Panc1 (cell line): Measurements from ENCODE around the gene FREM1. TPM values are rescaled to one million over a fixed set of nuclear protein-coding genes. Genes with fewer than 3 reads are reported as not detected.

Experiments
- ATAC-seq: fragments of 200-7000 bp; cut with Tn5 transposase; 2 replicates; pipeline ENCODE4 v1.9.1; 2020; ENCODE audit warnings: mild to moderate bottlenecking, moderate library complexity
- BruUV-seq: library from RNA; stranded (reverse); fragments of 400-500 nt; replicated peaks from 2 replicates; lab custom pipeline; 2021; lab: Mats Ljungman, UMichigan
- CTCF ChIA-PET: fragments of 300-600 bp; sonication (Branson Sonifier 250); formaldehyde crosslinking; loops from one replicate; lab custom pipeline; 2022; ENCODE audit warnings: antibody characterized with exemption; lab: Charles Lee
- POLR2A ChIA-PET: fragments of 300-600 bp; sonication (Branson Sonifier 250); formaldehyde crosslinking; loops from one replicate; lab custom pipeline; 2022; ENCODE audit warnings: antibody characterized with exemption; lab: Charles Lee
- DNase-seq: peaks from one replicate; pipeline ENCODE4 v3.0.0-alpha.2; 2010; ENCODE audit warnings: low read depth, low spot score
- H3K27ac ChIP-seq: 2 replicates; pipeline ENCODE4 v1.5.1; 2011; ENCODE audit warnings: mild to moderate bottlenecking, low read length, inconsistent platforms
- H3K27me3 ChIP-seq: fragments of 200-500 bp; sonication (Bioruptor generic); 2 replicates; pipeline ENCODE4 v1.6.0; 2014; ENCODE audit warnings: low read length, inconsistent platforms; ENCODE audit not compliant: control insufficient read depth, insufficient read depth
- H3K36me3 ChIP-seq: fragments of 200-500 bp; sonication (Bioruptor generic); 2 replicates; pipeline ENCODE4 v1.5.1; 2014; ENCODE audit warnings: inconsistent platforms, mild to moderate bottlenecking, low read length, moderate library complexity; ENCODE audit not compliant: control insufficient read depth, insufficient read depth
- H3K4me1 ChIP-seq: 2 replicates; pipeline ENCODE4 v1.5.1; 2011; ENCODE audit warnings: inconsistent platforms, mild to moderate bottlenecking, low read length, moderate library complexity; ENCODE audit not compliant: control insufficient read depth, insufficient read depth
- H3K4me3 ChIP-seq, 2 experiments: 2 replicates each; pipeline ENCODE4 v1.5.1; 2011 to 2012; ENCODE audit warnings: low read depth in 2 of 2, low read length in 2 of 2, mild to moderate bottlenecking in 2 of 2, inconsistent platforms in 1 of 2, moderate library complexity in 1 of 2
- H3K9me3 ChIP-seq: fragments of 200-500 bp; sonication (Bioruptor generic); 2 replicates; pipeline ENCODE4 v1.5.1; 2014; ENCODE audit warnings: low read depth, mild to moderate bottlenecking, inconsistent platforms, low read length, moderate library complexity; ENCODE audit not compliant: control insufficient read depth, insufficient read depth
- POLR2AphosphoS5 ChIP-seq: IDR thresholded peaks from 2 replicates; pipeline ENCODE4 v1.6.1; 2012; ENCODE audit warnings: mild to moderate bottlenecking, low read depth, low read length, moderate library complexity
- SIN3A ChIP-seq: IDR thresholded peaks from 2 replicates; pipeline ENCODE4 v1.6.1; 2012; ENCODE audit warnings: low read depth, mild to moderate bottlenecking, low read length, moderate library complexity, borderline replicate concordance; ENCODE audit not compliant: insufficient read depth
- TCF7L2 ChIP-seq: IDR thresholded peaks from 2 replicates; pipeline ENCODE4 v1.6.1; 2011; ENCODE audit warnings: mild to moderate bottlenecking, low read depth, low read length, inconsistent platforms
- in situ Hi-C: cut with HindIII; loops from 2 replicates; pipeline ENCODE4 v1.10.0; 2016; ENCODE audit warnings: low sequenced_read_pairs, low pct_unique_long_range_greater_than_20kb
- intact Hi-C: fragments of 100-400 bp; cut with micrococcal nuclease; formaldehyde crosslinking; loops from one replicate; pipeline ENCODE4 v1.10.0; 2022; ENCODE audit not compliant: unreplicated experiment
- total RNA-seq: library from RNA; stranded (reverse); gene quantifications from one replicate; pipeline ENCODE4 v1.2.1, GENCODE V29; 2021; ENCODE audit not compliant: unreplicated experiment
- TF ChIP-seq, protein P1 (sequence below): fragments of 450-650 bp; IDR thresholded peaks from 2 replicates; pipeline ENCODE4 v1.5.1; 2017; ENCODE audit warnings: mild to moderate bottlenecking
- TF ChIP-seq, protein P2 (sequence below), 2 experiments: IDR thresholded peaks; 2 replicates each; pipeline ENCODE4 v1.6.1; 2011 to 2012; ENCODE audit warnings: low read depth in 2 of 2, control low read depth in 1 of 2, low read length in 1 of 2, mild to moderate bottlenecking in 1 of 2, moderate library complexity in 1 of 2; ENCODE audit not compliant: insufficient read depth in 1 of 2

The FREM1 gene
- total RNA-seq, 1 experiment from 2014 or later: not detected

DNA sequence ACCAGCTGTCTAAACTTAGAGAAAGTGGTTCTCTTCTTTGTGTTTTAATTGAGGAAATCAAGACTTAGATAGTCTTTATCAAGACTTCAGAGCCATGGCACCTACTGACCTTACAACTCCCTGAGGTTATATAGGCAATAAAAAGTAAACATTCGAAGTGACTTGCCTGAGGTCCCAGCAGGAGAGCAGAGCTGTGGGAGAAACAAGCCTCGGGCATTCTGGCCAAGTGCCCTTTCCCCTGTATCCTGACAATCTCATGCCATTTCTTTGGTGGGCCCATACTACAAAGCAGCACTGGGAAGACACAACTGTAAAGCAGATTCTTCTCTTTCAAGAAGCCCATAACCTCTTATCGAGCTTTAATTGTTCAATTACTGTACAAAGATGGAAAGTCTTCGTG lies 23.1 kb downstream of the FREM1 start:
- in situ Hi-C loops (no loop called here), intact Hi-C loops (no loop called here)
- H3K27me3 ChIP-seq: no peaks in the 10 kb centered on the region
- DNase-seq: no peak
- POLR2A ChIA-PET: interaction anchor here (0.6 kb wide), 2 partner anchors 9 to 50 kb away, joined by 6 to 7 read pairs; no protein-coding TSS in a partner anchor
- no peaks in the 10 kb centered on the region for H3K36me3 ChIP-seq
- TF ChIP-seq TCF7L2: peak; percentile 42; the same call in 1 of the 2 replicates
- TF ChIP-seq, protein P1, sequence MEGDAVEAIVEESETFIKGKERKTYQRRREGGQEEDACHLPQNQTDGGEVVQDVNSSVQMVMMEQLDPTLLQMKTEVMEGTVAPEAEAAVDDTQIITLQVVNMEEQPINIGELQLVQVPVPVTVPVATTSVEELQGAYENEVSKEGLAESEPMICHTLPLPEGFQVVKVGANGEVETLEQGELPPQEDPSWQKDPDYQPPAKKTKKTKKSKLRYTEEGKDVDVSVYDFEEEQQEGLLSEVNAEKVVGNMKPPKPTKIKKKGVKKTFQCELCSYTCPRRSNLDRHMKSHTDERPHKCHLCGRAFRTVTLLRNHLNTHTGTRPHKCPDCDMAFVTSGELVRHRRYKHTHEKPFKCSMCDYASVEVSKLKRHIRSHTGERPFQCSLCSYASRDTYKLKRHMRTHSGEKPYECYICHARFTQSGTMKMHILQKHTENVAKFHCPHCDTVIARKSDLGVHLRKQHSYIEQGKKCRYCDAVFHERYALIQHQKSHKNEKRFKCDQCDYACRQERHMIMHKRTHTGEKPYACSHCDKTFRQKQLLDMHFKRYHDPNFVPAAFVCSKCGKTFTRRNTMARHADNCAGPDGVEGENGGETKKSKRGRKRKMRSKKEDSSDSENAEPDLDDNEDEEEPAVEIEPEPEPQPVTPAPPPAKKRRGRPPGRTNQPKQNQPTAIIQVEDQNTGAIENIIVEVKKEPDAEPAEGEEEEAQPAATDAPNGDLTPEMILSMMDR: no peak
- no peaks in the 10 kb centered on the region for H3K4me1 ChIP-seq
- H3K4me3 ChIP-seq: no peak overlapping the region
- CTCF ChIA-PET: no interaction called here
- no peaks in the 10 kb centered on the region for H3K9me3 ChIP-seq
- no peak for ATAC-seq
- no peak overlapping the region for H3K27ac ChIP-seq
- BruUV-seq: no TSS peak

DNA sequence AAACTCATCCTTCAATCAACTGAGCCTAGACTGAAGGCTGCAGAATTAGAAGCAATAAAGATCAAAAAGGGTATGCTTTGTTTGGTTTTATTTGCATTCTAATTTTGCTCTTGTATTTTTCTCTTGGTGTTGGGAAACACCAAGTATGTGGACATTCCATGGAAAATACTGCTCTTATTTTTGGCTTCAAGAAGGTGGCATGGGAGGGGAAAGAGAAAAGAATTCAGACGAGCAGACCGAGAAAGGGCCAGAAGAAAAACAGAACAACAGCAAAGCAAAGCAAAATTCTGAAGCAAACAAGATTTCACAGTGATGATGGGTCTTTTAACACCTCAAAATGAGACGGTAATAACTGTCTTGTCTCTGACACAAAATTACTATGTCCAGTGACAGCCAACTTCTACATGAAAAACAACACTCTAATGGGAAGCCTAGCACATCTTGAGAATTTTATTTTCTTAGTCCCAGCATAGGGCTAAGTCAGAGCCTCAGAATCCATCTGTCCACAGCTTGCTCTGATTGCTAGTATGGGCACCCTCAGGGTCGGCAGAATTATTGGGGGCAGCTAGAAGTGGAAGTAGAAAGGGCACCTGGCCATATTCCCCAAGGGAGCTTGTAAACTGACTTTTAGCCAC lies 26.8 kb downstream of the FREM1 start:
- no peaks in the 10 kb centered on the region for H3K9me3 ChIP-seq
- in situ Hi-C loops: no loop called here
- H3K4me3 ChIP-seq: no peak overlapping the region
- intact Hi-C loops: no loop called here
- BruUV-seq: no TSS peak
- POLR2A ChIA-PET: no interaction called here
- ATAC-seq (no peak), DNase-seq (no peak)
- TF ChIP-seq, protein P1: no peak
- TF ChIP-seq SIN3A (no peak), POLR2AphosphoS5 (no peak), TCF7L2 (no peak)
- TF ChIP-seq, protein P2, sequence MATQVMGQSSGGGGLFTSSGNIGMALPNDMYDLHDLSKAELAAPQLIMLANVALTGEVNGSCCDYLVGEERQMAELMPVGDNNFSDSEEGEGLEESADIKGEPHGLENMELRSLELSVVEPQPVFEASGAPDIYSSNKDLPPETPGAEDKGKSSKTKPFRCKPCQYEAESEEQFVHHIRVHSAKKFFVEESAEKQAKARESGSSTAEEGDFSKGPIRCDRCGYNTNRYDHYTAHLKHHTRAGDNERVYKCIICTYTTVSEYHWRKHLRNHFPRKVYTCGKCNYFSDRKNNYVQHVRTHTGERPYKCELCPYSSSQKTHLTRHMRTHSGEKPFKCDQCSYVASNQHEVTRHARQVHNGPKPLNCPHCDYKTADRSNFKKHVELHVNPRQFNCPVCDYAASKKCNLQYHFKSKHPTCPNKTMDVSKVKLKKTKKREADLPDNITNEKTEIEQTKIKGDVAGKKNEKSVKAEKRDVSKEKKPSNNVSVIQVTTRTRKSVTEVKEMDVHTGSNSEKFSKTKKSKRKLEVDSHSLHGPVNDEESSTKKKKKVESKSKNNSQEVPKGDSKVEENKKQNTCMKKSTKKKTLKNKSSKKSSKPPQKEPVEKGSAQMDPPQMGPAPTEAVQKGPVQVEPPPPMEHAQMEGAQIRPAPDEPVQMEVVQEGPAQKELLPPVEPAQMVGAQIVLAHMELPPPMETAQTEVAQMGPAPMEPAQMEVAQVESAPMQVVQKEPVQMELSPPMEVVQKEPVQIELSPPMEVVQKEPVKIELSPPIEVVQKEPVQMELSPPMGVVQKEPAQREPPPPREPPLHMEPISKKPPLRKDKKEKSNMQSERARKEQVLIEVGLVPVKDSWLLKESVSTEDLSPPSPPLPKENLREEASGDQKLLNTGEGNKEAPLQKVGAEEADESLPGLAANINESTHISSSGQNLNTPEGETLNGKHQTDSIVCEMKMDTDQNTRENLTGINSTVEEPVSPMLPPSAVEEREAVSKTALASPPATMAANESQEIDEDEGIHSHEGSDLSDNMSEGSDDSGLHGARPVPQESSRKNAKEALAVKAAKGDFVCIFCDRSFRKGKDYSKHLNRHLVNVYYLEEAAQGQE (IDR thresholded peaks at IDR 0.05; ENCODE audit: insufficient read depth in 1 of 2, low read depth in 2 of 2, low read length in 1 of 2): no peak
- H3K36me3 ChIP-seq: no peaks in the 10 kb centered on the region
- no peak overlapping the region for H3K27ac ChIP-seq
- H3K4me1 ChIP-seq: no peaks in the 10 kb centered on the region
- H3K27me3 ChIP-seq: no peaks in the 10 kb centered on the region
- CTCF ChIA-PET: interaction anchor here (0.7 kb wide), 1 partner anchor 990 kb away, joined by 3 read pairs; no protein-coding TSS in a partner anchor
